ENCODE data around the gene ADRA2C.

DNA sequence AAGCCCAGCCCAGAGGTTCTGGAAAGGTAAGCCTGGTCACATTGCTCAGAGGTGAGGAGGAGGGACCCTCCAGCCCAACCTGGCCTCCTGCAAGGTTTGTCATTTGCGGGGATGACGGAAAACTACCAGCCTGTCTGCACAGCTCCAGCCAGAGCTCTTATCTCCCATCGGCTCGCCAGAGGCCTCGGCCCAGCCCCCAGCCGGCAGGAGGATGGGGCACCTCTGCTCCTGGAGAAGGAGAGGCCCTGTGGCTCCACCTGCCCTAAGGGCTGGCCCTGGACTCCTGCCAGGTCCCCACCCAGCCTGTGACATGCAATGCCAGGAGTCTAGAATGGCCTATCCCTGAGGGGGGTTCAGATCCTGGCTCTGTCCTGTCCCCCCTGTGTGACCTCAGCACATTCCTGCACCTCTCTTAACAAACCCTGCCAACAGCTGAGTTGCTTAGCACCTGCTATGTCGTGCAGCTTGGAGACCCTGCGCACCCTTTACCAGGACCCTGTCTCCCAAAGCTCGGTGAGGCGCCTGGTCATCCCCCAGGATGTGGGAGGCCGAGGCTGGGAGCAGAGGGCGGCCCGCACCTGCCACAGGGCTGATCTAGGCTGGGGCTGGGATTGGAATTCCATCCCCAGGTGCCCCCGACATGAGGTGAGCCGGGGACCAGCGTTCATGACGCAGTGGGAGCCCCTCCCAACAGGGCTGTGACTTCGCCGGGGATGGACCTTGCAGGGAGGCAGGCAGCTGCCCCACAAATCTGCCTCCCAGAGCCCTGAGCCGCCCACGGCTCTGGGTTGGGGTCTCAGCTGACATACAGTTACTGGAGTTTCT is 14.4 kb downstream of the ADRA2C start:
- TF ChIP-seq, protein P1, sequence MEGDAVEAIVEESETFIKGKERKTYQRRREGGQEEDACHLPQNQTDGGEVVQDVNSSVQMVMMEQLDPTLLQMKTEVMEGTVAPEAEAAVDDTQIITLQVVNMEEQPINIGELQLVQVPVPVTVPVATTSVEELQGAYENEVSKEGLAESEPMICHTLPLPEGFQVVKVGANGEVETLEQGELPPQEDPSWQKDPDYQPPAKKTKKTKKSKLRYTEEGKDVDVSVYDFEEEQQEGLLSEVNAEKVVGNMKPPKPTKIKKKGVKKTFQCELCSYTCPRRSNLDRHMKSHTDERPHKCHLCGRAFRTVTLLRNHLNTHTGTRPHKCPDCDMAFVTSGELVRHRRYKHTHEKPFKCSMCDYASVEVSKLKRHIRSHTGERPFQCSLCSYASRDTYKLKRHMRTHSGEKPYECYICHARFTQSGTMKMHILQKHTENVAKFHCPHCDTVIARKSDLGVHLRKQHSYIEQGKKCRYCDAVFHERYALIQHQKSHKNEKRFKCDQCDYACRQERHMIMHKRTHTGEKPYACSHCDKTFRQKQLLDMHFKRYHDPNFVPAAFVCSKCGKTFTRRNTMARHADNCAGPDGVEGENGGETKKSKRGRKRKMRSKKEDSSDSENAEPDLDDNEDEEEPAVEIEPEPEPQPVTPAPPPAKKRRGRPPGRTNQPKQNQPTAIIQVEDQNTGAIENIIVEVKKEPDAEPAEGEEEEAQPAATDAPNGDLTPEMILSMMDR (IDR thresholded peaks at IDR 0.05): no peak
- no peak for TF ChIP-seq ZFX (IDR thresholded peaks at IDR 0.05; ENCODE audit: borderline replicate concordance)
